Large intestine (tissue), 3 donors: ENCODE results near the gene CNIH3. TPM values are rescaled to one million over a fixed set of nuclear protein-coding genes. Genes with fewer than 3 reads are reported as not detected.

Experiments used
- DNase-seq, 2 donors: peaks; one replicate each; pipeline versions ENCODE4 v3.0.0 to v3.0.0-alpha.2; 2013
- H3K27ac ChIP-seq: one replicate; pipeline ENCODE4 v1.5.1; 2013; ENCODE audit warnings: low read length
- H3K27me3 ChIP-seq: 2 replicates; pipeline ENCODE4 v1.6.1; 2013; ENCODE audit warnings: low read length; ENCODE audit not compliant: control insufficient read depth, insufficient read depth
- H3K36me3 ChIP-seq: 2 replicates; pipeline ENCODE4 v1.6.1; 2013; ENCODE audit warnings: low read length; ENCODE audit not compliant: control insufficient read depth, insufficient read depth
- H3K4me1 ChIP-seq: one replicate; pipeline ENCODE4 v1.6.1; 2013; ENCODE audit warnings: low read length; ENCODE audit not compliant: control insufficient read depth, insufficient read depth
- H3K4me3 ChIP-seq: one replicate; pipeline ENCODE4 v1.5.1; 2013; ENCODE audit warnings: low read length
- H3K9me3 ChIP-seq: one replicate; pipeline ENCODE4 v1.6.1; 2013; ENCODE audit warnings: mild to moderate bottlenecking, low read depth, low read length, moderate library complexity; ENCODE audit not compliant: control insufficient read depth
- WGBS: methylation state at CpG from one replicate; pipeline ENCODE4 v1.1.5; 2013; ENCODE audit warnings: low lambda C conversion rate; ENCODE audit not compliant: insufficient coverage; 5-methylcytosine and 5-hydroxymethylcytosine counted together
- polyA plus RNA-seq: library from polyadenylated mRNA; unstranded; fragments of 120-200 nt; gene quantifications from one replicate; pipeline ENCODE4 v1.2.1, GENCODE V29; 2013

The CNIH3 gene
- polyA plus RNA-seq, 1 donor, result 2.1 TPM

GRCh38 chr1:224613486-224613885, 2.6 kb upstream of the CNIH3 start:
- WGBS, result 100% methylated on average over 3 of the region's 6 CpGs
- DNase-seq, result no peak
- H3K36me3 ChIP-seq, result no peaks in the 10 kb centered on the region
- H3K27ac ChIP-seq, result no peak overlapping the region
- no peak overlapping the region for H3K4me3 ChIP-seq
- peaks cover 42% of the 10 kb centered on the region for H3K27me3 ChIP-seq
- no peaks in the 10 kb centered on the region for H3K9me3 ChIP-seq
- H3K4me1 ChIP-seq, result peaks cover 5% of the 10 kb centered on the region

GRCh38 chr1:224616756-224617409, 766 bp downstream of the CNIH3 start:
- whole genome bisulfite sequencing, result no CpG with 5 or more reads among the region's 52 CpGs
- peaks cover 66% of the 10 kb centered on the region for H3K27me3 ChIP-seq
- DNase-seq, result peak in 1 of 2 donors; percentile 30
- H3K4me1 ChIP-seq, result peaks cover 5% of the 10 kb centered on the region
- H3K27ac ChIP-seq, result no peak overlapping the region
- no peaks in the 10 kb centered on the region for H3K9me3 ChIP-seq
- H3K4me3 ChIP-seq, result peak overlapping the region; percentile 29
- H3K36me3 ChIP-seq, result no peaks in the 10 kb centered on the region

GRCh38 chr1:224617410-224618355, 1.6 kb downstream of the CNIH3 start:
- peaks cover 66% of the 10 kb centered on the region for H3K27me3 ChIP-seq
- H3K9me3 ChIP-seq, result no peaks in the 10 kb centered on the region
- H3K36me3 ChIP-seq, result no peaks in the 10 kb centered on the region
- H3K4me3 ChIP-seq, result peak overlapping the region; percentile 29
- WGBS, result no CpG with 5 or more reads among the region's 55 CpGs
- no peak for DNase-seq
- no peak overlapping the region for H3K27ac ChIP-seq
- H3K4me1 ChIP-seq, result peaks cover 7% of the 10 kb centered on the region

- no peaks in the 10 kb centered on the region for H3K36me3 ChIP-seq
- no peak overlapping the region for H3K4me3 ChIP-seq
- DNase-seq, result no peak
- whole genome bisulfite sequencing, result 87% methylated on average over 3 of the region's 4 CpGs
- peaks cover 65% of the 10 kb centered on the region for H3K27me3 ChIP-seq
- H3K27ac ChIP-seq, result no peak overlapping the region
- no peaks in the 10 kb centered on the region for H3K9me3 ChIP-seq
- H3K4me1 ChIP-seq, result peaks cover 17% of the 10 kb centered on the region
Measured at GRCh38 chr1:224619209-224619608, 3.1 kb downstream of the CNIH3 start.

- Histone ChIP-seq H3K27ac (no peak overlapping the region), H3K36me3 (no peaks in the 10 kb centered on the region), H3K9me3 (no peaks in the 10 kb centered on the region), H3K4me1 (peaks cover 24% of the 10 kb centered on the region), H3K4me3 (no peak overlapping the region), H3K27me3 (peaks cover 58% of the 10 kb centered on the region)
- no peak for DNase-seq
- no CpG with 5 or more reads among the region's 2 CpGs for WGBS
Measured at GRCh38 chr1:224620105-224620504, 4.0 kb downstream of the CNIH3 start.

- no CpG with 5 or more reads among the region's 7 CpGs for WGBS
- peak in 1 of 2 donors; percentile 65 for DNase-seq
Measured at GRCh38 chr1:224621813-224622682, 5.9 kb downstream of the CNIH3 start.

GRCh38 chr1:224622831-224623230, 6.7 kb downstream of the CNIH3 start:
- no peak overlapping the region for H3K27ac ChIP-seq
- H3K4me1 ChIP-seq, result peaks cover 19% of the 10 kb centered on the region
- H3K36me3 ChIP-seq, result no peaks in the 10 kb centered on the region
- peaks cover 31% of the 10 kb centered on the region for H3K27me3 ChIP-seq
- H3K9me3 ChIP-seq, result no peaks in the 10 kb centered on the region
- DNase-seq, result peak in 1 of 2 donors; percentile 62
- H3K4me3 ChIP-seq, result no peak overlapping the region
- no CpG with 5 or more reads among the region's 2 CpGs for WGBS

More at GRCh38 chr1:224621813-224622682, 5.9 kb downstream of the CNIH3 start:
- H3K4me3 ChIP-seq, result no peak overlapping the region
- H3K4me1 ChIP-seq, result peaks cover 19% of the 10 kb centered on the region
- no peaks in the 10 kb centered on the region for H3K9me3 ChIP-seq
- H3K27me3 ChIP-seq, result peaks cover 39% of the 10 kb centered on the region
- no peaks in the 10 kb centered on the region for H3K36me3 ChIP-seq
- no peak overlapping the region for H3K27ac ChIP-seq

GRCh38 chr1:224623310-224623714, 7.2 kb downstream of the CNIH3 start:
- Histone ChIP-seq H3K9me3 (no peaks in the 10 kb centered on the region), H3K27ac (no peak overlapping the region), H3K27me3 (peaks cover 26% of the 10 kb centered on the region), H3K4me1 (peaks cover 19% of the 10 kb centered on the region), H3K4me3 (no peak overlapping the region), H3K36me3 (no peaks in the 10 kb centered on the region)
- DNase-seq, result peak in 1 of 2 donors; percentile 53
- no CpG with 5 or more reads among the region's 5 CpGs for WGBS

GRCh38 chr1:224623743-224624333, 7.7 kb downstream of the CNIH3 start:
- H3K27ac ChIP-seq, result no peak overlapping the region
- peaks cover 19% of the 10 kb centered on the region for H3K4me1 ChIP-seq
- H3K9me3 ChIP-seq, result no peaks in the 10 kb centered on the region
- no peak overlapping the region for H3K4me3 ChIP-seq
- DNase-seq, result peak; percentile 50 to 82
- WGBS, result 37% methylated on average over 3 of the region's 7 CpGs
- no peaks in the 10 kb centered on the region for H3K36me3 ChIP-seq
- peaks cover 21% of the 10 kb centered on the region for H3K27me3 ChIP-seq
